IMR-90 (cell line): ENCODE data around the gene ATP11A. TPM values are rescaled to one million over a fixed set of nuclear protein-coding genes. Genes with fewer than 3 reads are reported as not detected.
"Not testable (repeated sequence)": the region's sequence is repeated elsewhere in the genome, so short reads cannot be mapped to it uniquely, and the experiment has no call there.

ENCODE experiments used
- ATAC-seq: fragments of 200-7000 bp; cut with Tn5 transposase; 2 replicates; pipeline ENCODE4 v1.9.1; 2020; ENCODE audit warnings: low read depth, mild to moderate bottlenecking, moderate library complexity
- BruUV-seq: library from RNA; stranded (reverse); fragments of 400-500 nt; replicated peaks from 2 replicates; lab custom pipeline; 2021; lab: Mats Ljungman, UMichigan
- CTCF ChIA-PET: fragments of 300-600 bp; formaldehyde crosslinking; extraction: SDS; loops from one replicate; lab custom pipeline; 2021; ENCODE audit warnings: antibody characterized with exemption; lab: Yijun Ruan, JAX
- POLR2A ChIA-PET: fragments of 300-600 bp; sonication (Branson Sonifier 250); formaldehyde crosslinking; loops from one replicate; lab custom pipeline; 2022; ENCODE audit warnings: antibody characterized with exemption; ENCODE audit not compliant: unreplicated experiment; lab: Charles Lee
- DNase-seq: peaks from one replicate; pipeline ENCODE4 v3.0.0; 2013
- H2AFZ ChIP-seq: replicated peaks from 2 replicates; pipeline ENCODE3; 2013; ENCODE audit warnings: low read length, mild to moderate bottlenecking; ENCODE audit not compliant: poor library complexity
- H2AK5ac ChIP-seq: 2 replicates; pipeline ENCODE4 v1.6.1; 2013; ENCODE audit warnings: low read depth, low read length, inconsistent platforms
- H2AK9ac ChIP-seq: replicated peaks from 2 replicates; pipeline ENCODE3; 2013; ENCODE audit warnings: mild to moderate bottlenecking, low read depth, low read length, moderate library complexity; ENCODE audit not compliant: poor library complexity
- H2BK120ac ChIP-seq: 2 replicates; pipeline ENCODE4 v1.6.1; 2013; ENCODE audit warnings: low read depth, low read length, inconsistent platforms
- H2BK15ac ChIP-seq: 3 replicates; pipeline ENCODE4 v1.6.1; 2013; ENCODE audit warnings: low read depth, low read length, inconsistent platforms
- H2BK20ac ChIP-seq: 2 replicates; pipeline ENCODE4 v1.6.1; 2013; ENCODE audit warnings: low read depth, mild to moderate bottlenecking, inconsistent platforms, low read length, moderate library complexity
- H2BK5ac ChIP-seq: 2 replicates; pipeline ENCODE4 v1.6.1; 2013; ENCODE audit warnings: mild to moderate bottlenecking, low read depth, low read length, inconsistent platforms; ENCODE audit not compliant: poor library complexity, severe bottlenecking
- H3K14ac ChIP-seq: replicated peaks from 2 replicates; pipeline ENCODE4 v1.6.1; 2013; ENCODE audit warnings: low read depth, low read length, inconsistent platforms
- H3K18ac ChIP-seq: 2 replicates; pipeline ENCODE4 v1.6.1; 2013; ENCODE audit warnings: low read depth, low read length, control low read depth
- H3K23ac ChIP-seq: 2 replicates; pipeline ENCODE4 v1.6.1; 2013; ENCODE audit warnings: low read depth, low read length, inconsistent platforms
- H3K27ac ChIP-seq: 2 replicates; pipeline ENCODE4 v1.5.1; 2013; ENCODE audit warnings: mild to moderate bottlenecking, control low read depth, low read length; ENCODE audit not compliant: insufficient read depth
- H3K27me3 ChIP-seq: 2 replicates; pipeline ENCODE4 v1.6.1; 2013; ENCODE audit warnings: low read length; ENCODE audit not compliant: control insufficient read depth, insufficient read depth
- H3K36me3 ChIP-seq: 2 replicates; pipeline ENCODE4 v1.6.1; 2013; ENCODE audit warnings: low read length, mixed read lengths; ENCODE audit not compliant: control insufficient read depth, insufficient read depth
- H3K4ac ChIP-seq: 2 replicates; pipeline ENCODE4 v1.6.1; 2013; ENCODE audit warnings: low read depth, low read length, inconsistent platforms
- H3K4me1 ChIP-seq: 2 replicates; pipeline ENCODE4 v1.6.1; 2013; ENCODE audit warnings: low read length, mixed read lengths; ENCODE audit not compliant: control insufficient read depth, insufficient read depth
- H3K4me2 ChIP-seq: 2 replicates; pipeline ENCODE4 v1.6.1; 2013; ENCODE audit warnings: low read depth, mild to moderate bottlenecking, control low read depth, low read length, moderate library complexity
- H3K4me3 ChIP-seq: 2 replicates; pipeline ENCODE4 v1.5.1; 2013; ENCODE audit warnings: low read depth, mild to moderate bottlenecking, control low read depth, low read length, moderate library complexity; ENCODE audit not compliant: insufficient read depth
- H3K56ac ChIP-seq: 2 replicates; pipeline ENCODE4 v1.6.1; 2013; ENCODE audit warnings: low read length, inconsistent platforms; ENCODE audit not compliant: insufficient read depth; ENCODE audit errors: extremely low read depth
- H3K79me1 ChIP-seq, 2 experiments: 2 replicates each; pipeline ENCODE4 v1.6.1; 2013; ENCODE audit warnings: low read length in 2 of 2, inconsistent platforms in 1 of 2, low read depth in 1 of 2
- H3K9ac ChIP-seq: 2 replicates; pipeline ENCODE4 v1.6.1; 2013; ENCODE audit warnings: low read depth, low read length, control low read depth
- H3K9me1 ChIP-seq: 2 replicates; pipeline ENCODE4 v1.6.1; 2013; ENCODE audit warnings: low read length, inconsistent platforms; ENCODE audit not compliant: insufficient read depth
- H3K9me3 ChIP-seq: 2 replicates; pipeline ENCODE4 v1.6.1; 2013; ENCODE audit warnings: low read length; ENCODE audit not compliant: control insufficient read depth, insufficient read depth
- H4K20me1 ChIP-seq: 2 replicates; pipeline ENCODE4 v1.6.1; 2013; ENCODE audit warnings: low read length, inconsistent platforms; ENCODE audit not compliant: insufficient read depth
- H4K5ac ChIP-seq: 2 replicates; pipeline ENCODE4 v1.6.1; 2013; ENCODE audit warnings: mild to moderate bottlenecking, low read depth, low read length, control low read depth
- H4K8ac ChIP-seq, 2 experiments: 2 replicates each; pipeline ENCODE4 v1.6.1; 2013; ENCODE audit warnings: low read depth in 2 of 2, low read length in 2 of 2, control low read depth in 1 of 2, inconsistent platforms in 1 of 2
- H4K91ac ChIP-seq: 2 replicates; pipeline ENCODE4 v1.6.1; 2013; ENCODE audit warnings: low read depth, low read length, inconsistent platforms; ENCODE audit not compliant: insufficient read depth
- BHLHE40 ChIP-seq: fragments of 150-350 bp; IDR thresholded peaks from 2 replicates; pipeline ENCODE4 v1.6.1; 2016; ENCODE audit warnings: mild to moderate bottlenecking, low read depth, low read length
- CTCF ChIP-seq: conservative IDR thresholded peaks from 2 replicates; pipeline ENCODE4 v1.5.1; 2012; ENCODE audit warnings: mild to moderate bottlenecking, low read depth, low read length, improper control_type of control experiment
- ELK1 ChIP-seq: fragments of 150-350 bp; IDR thresholded peaks from 2 replicates; pipeline ENCODE4 v1.6.1; 2016; ENCODE audit warnings: low read depth, mild to moderate bottlenecking, low read length, moderate library complexity, borderline replicate concordance
- MAZ ChIP-seq: IDR thresholded peaks from 2 replicates; pipeline ENCODE4 v1.6.1; 2012; ENCODE audit warnings: low read depth, mild to moderate bottlenecking, low read length, improper control_type of control experiment, moderate library complexity, borderline replicate concordance
- WGBS, 2 experiments: methylation state at CpG; one replicate each; pipeline versions ENCODE4 v1.1.5 to v1.1.7; 2013; ENCODE audit warnings: missing lambda C conversion rate in 2 of 2; ENCODE audit not compliant: insufficient read length in 1 of 2; ENCODE audit errors: extremely low coverage in 2 of 2; 5-methylcytosine and 5-hydroxymethylcytosine counted together
- dilution Hi-C: fragments of 300-500 bp; cut with HindIII; formaldehyde crosslinking; loops from one replicate; pipeline ENCODE4 v1.14.3; 2018; ENCODE audit warnings: low sequenced_read_pairs; ENCODE audit not compliant: unreplicated experiment
- in situ Hi-C: fragments of 300-500 bp; cut with MboI; formaldehyde crosslinking; loops from 3 replicates; pipeline ENCODE4 v1.14.3; 2019; ENCODE audit warnings: low sequenced_read_pairs, inconsistent platforms, mixed read lengths
- intact Hi-C: fragments of 100-400 bp; cut with micrococcal nuclease; formaldehyde crosslinking; loops from 2 replicates; pipeline ENCODE4 v1.10.0; 2022
- polyA plus RNA-seq, 3 experiments: library from polyadenylated mRNA; depleted of rRNA; stranded (reverse); fragments of >200 nt; gene quantifications; 2 replicates each; pipeline ENCODE4 v1.2.3, GENCODE V29; 2012; ENCODE audit warnings: low replicate concordance in 1 of 3
- total RNA-seq: library from RNA; depleted of rRNA; stranded (reverse); fragments of >200 nt; gene quantifications from 2 replicates; pipeline ENCODE4 v1.2.3, GENCODE V29; 2012

Gene ATP11A
- total and polyA plus RNA-seq, 2 of the 4 experiments (the other 2 are of a cell fraction): 8.4 to 12.0 TPM

GRCh38 chr13:112785483-112785856 lies 95.6 kb downstream of the ATP11A start:
- Histone ChIP-seq H2BK15ac (no peak overlapping the region), H3K56ac (no peak overlapping the region), H3K23ac (no peak overlapping the region), H3K9ac (no peak overlapping the region), H2AFZ (no peak overlapping the region), H4K8ac (no peak overlapping the region), H2AK5ac (no peak overlapping the region), H3K9me1 (peaks cover 12% of the 10 kb centered on the region), H3K27me3 (no peaks in the 10 kb centered on the region), H2AK9ac (no peak overlapping the region), H4K20me1 (peaks cover 22% of the 10 kb centered on the region), H3K4me3 (no peak overlapping the region), H3K14ac (no peak overlapping the region), H3K79me1 (peaks cover 13 to 26% of the 10 kb centered on the region in 2 experiments), H3K9me3 (no peaks in the 10 kb centered on the region), H4K91ac (no peak overlapping the region), H3K4ac (no peak overlapping the region), H3K36me3 (peaks cover 4% of the 10 kb centered on the region; the same call in 1 of the 2 replicates), H2BK20ac (no peak overlapping the region), H3K27ac (no peak overlapping the region), H4K5ac (no peak overlapping the region), H3K18ac (no peak overlapping the region), H2BK120ac (no peak overlapping the region), H2BK5ac (no peak overlapping the region), H3K4me1 (peaks cover 26% of the 10 kb centered on the region), H3K4me2 (no peak overlapping the region)
- intact Hi-C loops: no loop called here
- no peak for TF ChIP-seq MAZ
- no peak for TF ChIP-seq CTCF
- no peak for TF ChIP-seq ELK1
- no peak for TF ChIP-seq BHLHE40
- in situ Hi-C loops: no loop called here
- 95% methylated on average over 9 of the region's 16 CpGs; no CpG with 5 or more reads in 1 of the 2 experiments for WGBS, 2 experiments
- DNase-seq (no peak), ATAC-seq (no peak)
- dilution Hi-C loops: no loop called here
- POLR2A ChIA-PET: no interaction called here
- CTCF ChIA-PET: no interaction called here
- BruUV-seq: no TSS peak

GRCh38 chr13:112786810-112787209 lies 97.0 kb downstream of the ATP11A start:
- peaks cover 3 to 13% of the 10 kb centered on the region in 2 experiments; a peak in 3 of 4 replicates for H3K79me1 ChIP-seq
- H2BK20ac ChIP-seq, POLR2A ChIA-PET, H3K18ac ChIP-seq, dilution Hi-C loops, H3K4me2 ChIP-seq, BruUV-seq, H3K27me3 ChIP-seq, H2AK5ac ChIP-seq, H3K9ac ChIP-seq, H2AK9ac ChIP-seq, DNase-seq, H4K8ac ChIP-seq, H3K27ac ChIP-seq, H3K4ac ChIP-seq, CTCF ChIA-PET, H3K9me3 ChIP-seq, H3K56ac ChIP-seq, H4K5ac ChIP-seq, in situ Hi-C loops, H3K14ac ChIP-seq, H4K91ac ChIP-seq, H3K4me3 ChIP-seq, H2BK15ac ChIP-seq, H2BK120ac ChIP-seq, H2BK5ac ChIP-seq, H2AFZ ChIP-seq, ATAC-seq, intact Hi-C loops, H3K23ac ChIP-seq, H3K36me3 ChIP-seq: not testable (repeated sequence)
- peaks cover 16% of the 10 kb centered on the region for H4K20me1 ChIP-seq
- peaks cover 22% of the 10 kb centered on the region for H3K4me1 ChIP-seq
- 94% methylated on average over 9 of the region's 14 CpGs; no CpG with 5 or more reads in 1 of the 2 experiments for WGBS, 2 experiments
- H3K9me1 ChIP-seq: peaks cover 12% of the 10 kb centered on the region; the same call in 1 of the 2 replicates
